ENCODE measurements around the gene PRLR.

- no peak for TF ChIP-seq POLR2A (IDR thresholded peaks at IDR 0.05)
- TF ChIP-seq, protein P1, sequence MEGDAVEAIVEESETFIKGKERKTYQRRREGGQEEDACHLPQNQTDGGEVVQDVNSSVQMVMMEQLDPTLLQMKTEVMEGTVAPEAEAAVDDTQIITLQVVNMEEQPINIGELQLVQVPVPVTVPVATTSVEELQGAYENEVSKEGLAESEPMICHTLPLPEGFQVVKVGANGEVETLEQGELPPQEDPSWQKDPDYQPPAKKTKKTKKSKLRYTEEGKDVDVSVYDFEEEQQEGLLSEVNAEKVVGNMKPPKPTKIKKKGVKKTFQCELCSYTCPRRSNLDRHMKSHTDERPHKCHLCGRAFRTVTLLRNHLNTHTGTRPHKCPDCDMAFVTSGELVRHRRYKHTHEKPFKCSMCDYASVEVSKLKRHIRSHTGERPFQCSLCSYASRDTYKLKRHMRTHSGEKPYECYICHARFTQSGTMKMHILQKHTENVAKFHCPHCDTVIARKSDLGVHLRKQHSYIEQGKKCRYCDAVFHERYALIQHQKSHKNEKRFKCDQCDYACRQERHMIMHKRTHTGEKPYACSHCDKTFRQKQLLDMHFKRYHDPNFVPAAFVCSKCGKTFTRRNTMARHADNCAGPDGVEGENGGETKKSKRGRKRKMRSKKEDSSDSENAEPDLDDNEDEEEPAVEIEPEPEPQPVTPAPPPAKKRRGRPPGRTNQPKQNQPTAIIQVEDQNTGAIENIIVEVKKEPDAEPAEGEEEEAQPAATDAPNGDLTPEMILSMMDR (IDR thresholded peaks at IDR 0.05 in 4 of 5, conservative IDR thresholded peaks at IDR 0.05 in 1 of 5), result no peak
These were observed 66.6 kb downstream of the PRLR start for GRCh38 chr5:35163710-35164033.

Measured in gastrocnemius medialis (tissue), 4 donors.